Osteocyte (in vitro differentiated cells): ENCODE measurements around the gene UPB1. TPM values are rescaled to one million over a fixed set of nuclear protein-coding genes. Genes with fewer than 3 reads are reported as not detected.
"Not testable (repeated sequence)": the region's sequence is repeated elsewhere in the genome, so short reads cannot be mapped to it uniquely, and the experiment has no call there.

Experiments
- DNase-seq: peaks from one replicate; pipeline ENCODE4 v3.0.0; 2021; ENCODE audit warnings: mixed read lengths; ENCODE audit not compliant: unreplicated experiment; ENCODE audit errors: extremely low spot score
- H3K27ac Mint-ChIP-seq: one replicate; pipeline ENCODE4 v1.8.0; 2021; ENCODE audit warnings: mild to moderate bottlenecking, mixed read lengths; ENCODE audit not compliant: unreplicated experiment
- H3K27me3 Mint-ChIP-seq: one replicate; pipeline ENCODE4 v1.8.0; 2021; ENCODE audit warnings: mixed read lengths; ENCODE audit not compliant: unreplicated experiment
- H3K36me3 Mint-ChIP-seq: one replicate; pipeline ENCODE4 v1.8.0; 2021; ENCODE audit warnings: mixed read lengths; ENCODE audit not compliant: unreplicated experiment
- H3K4me1 Mint-ChIP-seq: one replicate; pipeline ENCODE4 v1.8.0; 2021; ENCODE audit warnings: mixed read lengths; ENCODE audit not compliant: unreplicated experiment
- H3K4me3 Mint-ChIP-seq: one replicate; pipeline ENCODE4 v1.8.0; 2021; ENCODE audit warnings: mild to moderate bottlenecking, moderate library complexity, mixed read lengths; ENCODE audit not compliant: unreplicated experiment
- H3K9me3 Mint-ChIP-seq: one replicate; pipeline ENCODE4 v1.8.0; 2021; ENCODE audit warnings: mixed read lengths; ENCODE audit not compliant: unreplicated experiment
- CTCF ChIP-seq: fragments of 200-600 bp; sonication (generic); IDR thresholded peaks from 2 replicates; pipeline ENCODE4 v1.5.0; 2021; ENCODE audit warnings: antibody characterized with exemption, mild to moderate bottlenecking, moderate library complexity
- total RNA-seq: library from RNA; stranded (reverse); gene quantifications from 2 replicates; pipeline ENCODE4 v1.2.1, GENCODE V29; 2021

UPB1 gene
- total RNA-seq, 1 donor from 2014 or later, result not detected

- Mint-ChIP-seq H3K27me3 (no peaks in the 10 kb centered on the region), H3K9me3 (no peaks in the 10 kb centered on the region), H3K4me1 (peaks cover 35% of the 10 kb centered on the region), H3K36me3 (peaks cover 27% of the 10 kb centered on the region), H3K27ac (no peak overlapping the region), H3K4me3 (no peak overlapping the region)
- no peak for TF ChIP-seq CTCF
- DNase-seq, result no peak
Measured at GRCh38 chr22:24548812-24549211, 53.7 kb downstream of the UPB1 start.

DNA sequence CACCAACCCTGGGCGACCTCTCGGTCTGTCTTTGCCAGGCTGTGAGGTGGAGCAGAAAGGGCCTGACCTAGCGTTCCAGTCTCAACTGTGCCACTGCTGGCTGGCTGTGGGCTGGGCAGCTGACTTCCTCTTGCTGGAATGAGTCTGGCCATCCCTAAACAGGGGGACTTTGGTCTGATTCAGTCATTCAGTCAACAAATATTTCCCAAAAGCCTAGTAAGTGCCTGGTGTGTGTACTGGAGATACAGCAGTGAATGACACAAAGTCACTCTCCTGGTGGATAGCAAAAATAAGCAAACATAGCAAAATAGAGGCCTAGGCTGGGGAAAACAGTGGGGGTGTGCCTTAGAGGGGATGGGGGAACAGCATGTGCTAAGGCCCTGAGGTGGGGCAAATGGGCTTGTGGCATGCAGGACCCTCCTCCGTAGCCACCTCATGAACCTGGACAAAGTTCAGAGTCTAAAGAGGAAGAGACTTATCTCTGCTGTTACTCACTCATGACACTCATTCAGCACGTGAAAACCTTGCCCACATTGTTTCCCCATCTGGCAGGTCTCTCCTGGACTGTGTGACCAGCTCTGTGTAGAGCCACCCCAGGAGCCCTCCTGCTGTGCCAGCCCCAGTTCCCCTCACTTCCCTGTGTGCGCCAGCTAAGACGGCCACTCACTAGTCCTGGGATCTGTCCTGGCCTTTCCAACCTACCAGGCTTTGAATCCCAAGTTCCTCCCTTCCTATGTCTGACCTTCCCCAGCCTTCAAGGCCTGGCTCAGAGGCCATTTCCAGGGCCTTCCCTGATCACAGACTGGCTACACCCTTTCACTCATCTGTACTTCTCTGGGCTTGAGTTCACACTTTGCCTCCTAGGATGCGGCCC lies 55.1 kb downstream of the UPB1 start:
- Mint-ChIP-seq H3K4me3 (no peak overlapping the region), H3K4me1 (peaks cover 33% of the 10 kb centered on the region), H3K27ac (peak overlapping the region; percentile 34), H3K27me3 (no peaks in the 10 kb centered on the region), H3K9me3 (no peaks in the 10 kb centered on the region), H3K36me3 (peaks cover 21% of the 10 kb centered on the region)
- TF ChIP-seq CTCF, result no peak
- no peak for DNase-seq

DNA sequence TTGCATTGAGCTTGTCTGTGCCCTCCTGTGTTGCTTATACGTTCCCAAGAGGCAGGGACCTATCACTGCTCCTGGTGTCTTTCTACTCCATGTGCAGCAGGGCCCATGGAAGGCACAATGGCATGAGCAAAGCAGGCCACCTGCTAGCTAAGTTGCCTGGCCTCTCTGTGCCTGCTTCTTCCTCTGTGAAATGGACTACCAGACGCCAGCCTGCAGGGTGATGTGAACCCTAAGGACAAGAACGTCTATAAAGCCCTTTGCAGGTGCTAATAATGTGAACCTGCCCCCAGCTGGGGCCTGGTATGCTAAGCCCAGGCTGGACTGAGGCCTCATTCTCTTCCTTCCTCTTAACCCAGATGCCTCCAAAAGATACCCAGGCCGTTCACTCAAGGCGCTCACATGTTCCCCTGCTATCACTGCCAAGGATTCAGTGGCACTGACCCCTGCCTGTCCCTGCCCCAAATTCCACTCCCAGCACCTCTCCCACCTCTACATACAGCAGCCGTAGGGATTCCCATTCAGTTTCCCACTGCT lies 55.8 kb downstream of the UPB1 start:
- TF ChIP-seq CTCF, result no peak
- no peak overlapping the region for H3K4me3 Mint-ChIP-seq
- peaks cover 29% of the 10 kb centered on the region for H3K4me1 Mint-ChIP-seq
- H3K9me3 Mint-ChIP-seq, result no peaks in the 10 kb centered on the region
- H3K36me3 Mint-ChIP-seq, result peaks cover 21% of the 10 kb centered on the region
- DNase-seq, result no peak
- peak overlapping the region; percentile 34 for H3K27ac Mint-ChIP-seq
- H3K27me3 Mint-ChIP-seq, result no peaks in the 10 kb centered on the region

DNA sequence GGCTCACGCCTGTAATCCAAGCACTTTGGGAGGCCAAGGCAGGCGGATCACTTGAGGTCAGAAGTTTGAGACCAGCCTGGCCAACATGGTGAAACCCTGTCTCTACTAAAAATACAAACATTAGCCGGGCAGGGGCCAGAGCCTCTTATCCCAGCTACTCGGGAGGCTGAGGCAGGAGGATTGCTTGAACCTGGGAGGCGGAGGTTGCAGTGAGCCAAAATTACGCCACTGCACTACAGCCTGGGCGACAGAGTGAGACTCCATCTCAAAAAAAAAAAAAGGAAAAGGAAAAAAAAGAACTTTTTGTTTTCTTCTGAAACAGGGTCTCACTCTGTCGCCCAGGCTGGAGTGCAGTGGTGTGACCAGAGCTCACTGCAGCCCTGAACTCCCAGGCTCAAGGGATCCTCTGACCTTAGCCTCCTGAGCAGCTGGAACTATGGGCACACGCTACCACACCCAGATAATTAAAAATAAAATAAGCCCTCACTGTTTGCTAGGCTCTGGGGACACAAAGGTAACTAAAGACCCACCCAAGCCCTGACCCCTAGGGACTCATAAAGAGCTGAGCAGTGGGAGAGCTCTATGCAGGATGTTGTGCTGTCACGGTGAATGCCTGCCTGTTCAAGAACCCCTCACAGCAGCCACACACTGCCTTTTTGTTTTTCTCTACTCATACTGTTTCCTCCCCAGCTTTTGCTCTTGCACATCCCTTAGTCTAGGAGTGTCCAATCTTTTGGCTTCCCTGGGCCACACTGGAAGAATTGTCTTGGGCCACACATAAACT lies 57.6 kb downstream of the UPB1 start:
- DNase-seq, H3K27me3 Mint-ChIP-seq, H3K36me3 Mint-ChIP-seq, H3K9me3 Mint-ChIP-seq: not testable (repeated sequence)
- Mint-ChIP-seq H3K4me1 (peaks cover 38% of the 10 kb centered on the region), H3K4me3 (peak overlapping the region; percentile 10), H3K27ac (peak overlapping the region; percentile 95)

DNA sequence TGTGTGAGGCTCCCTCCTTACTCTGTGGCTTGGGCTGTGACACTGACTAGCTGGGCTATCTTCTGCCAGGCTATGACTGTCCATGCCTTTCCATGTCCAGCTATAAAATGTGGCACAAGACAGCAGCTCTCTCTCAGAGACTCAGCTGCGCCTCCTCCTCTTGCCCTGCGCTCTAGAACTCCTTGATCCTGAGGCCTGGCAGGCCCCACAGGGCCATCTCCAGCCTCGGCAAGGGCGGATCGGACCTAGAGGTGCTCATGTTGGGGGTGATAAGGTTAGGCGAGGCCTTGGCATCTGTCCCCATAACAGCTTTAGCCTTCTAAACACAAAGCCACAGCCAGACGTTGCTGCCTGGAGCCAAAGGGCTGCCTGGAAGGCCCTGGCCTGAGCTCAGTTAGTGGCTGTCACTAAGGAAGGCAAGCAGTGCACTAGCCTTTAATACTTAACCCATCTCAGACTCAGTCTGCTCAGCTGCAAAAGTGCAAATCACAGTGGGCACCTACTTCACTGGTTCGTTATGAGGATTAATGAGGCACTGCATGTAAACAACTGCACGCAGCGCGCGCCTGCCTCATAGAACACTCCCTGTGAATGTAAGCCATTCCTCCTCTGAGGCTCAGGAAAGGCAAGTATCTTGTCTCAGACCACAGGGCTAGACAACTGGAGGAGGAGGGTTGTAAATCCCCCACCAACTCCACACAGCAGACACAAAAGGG lies 58.6 kb downstream of the UPB1 start:
- Mint-ChIP-seq H3K9me3 (no peaks in the 10 kb centered on the region), H3K27me3 (no peaks in the 10 kb centered on the region), H3K4me1 (peaks cover 46% of the 10 kb centered on the region), H3K4me3 (peak overlapping the region; percentile 97), H3K27ac (peak overlapping the region; percentile 95), H3K36me3 (peaks cover 10% of the 10 kb centered on the region)
- no peak for DNase-seq
- TF ChIP-seq CTCF, result no peak
